HG03060 (cell line): Measurements from ENCODE around the gene NUDT14.

Experiments
- ATAC-seq: cut with Tn5 transposase; IDR thresholded peaks from one replicate; pipeline ENCODE4 v1.9.1; 2021; ENCODE audit warnings: low read depth, moderate number of reproducible peaks; ENCODE audit not compliant: unreplicated experiment

NUDT14 gene

DNA sequence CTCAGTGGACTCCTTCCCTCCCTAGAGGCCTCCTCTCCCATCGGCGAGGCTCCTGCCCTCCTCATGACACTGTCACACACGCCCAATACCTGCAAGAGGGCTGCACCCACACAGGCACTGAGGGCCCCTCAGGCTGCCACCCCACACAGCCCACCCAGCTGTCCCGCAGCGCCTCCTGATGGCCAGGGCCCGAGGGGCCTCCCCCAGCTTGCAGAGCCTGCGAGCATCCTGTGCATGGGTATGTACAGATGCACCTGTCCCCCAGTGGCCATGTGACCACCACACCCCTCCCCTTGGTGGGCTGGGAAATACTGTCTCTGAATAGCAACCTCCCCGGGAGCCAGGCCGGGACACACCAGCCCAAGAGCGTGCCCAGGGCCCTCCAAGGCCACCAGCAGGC lies 19.0 kb upstream of the NUDT14 start:
- ATAC-seq: no peak

DNA sequence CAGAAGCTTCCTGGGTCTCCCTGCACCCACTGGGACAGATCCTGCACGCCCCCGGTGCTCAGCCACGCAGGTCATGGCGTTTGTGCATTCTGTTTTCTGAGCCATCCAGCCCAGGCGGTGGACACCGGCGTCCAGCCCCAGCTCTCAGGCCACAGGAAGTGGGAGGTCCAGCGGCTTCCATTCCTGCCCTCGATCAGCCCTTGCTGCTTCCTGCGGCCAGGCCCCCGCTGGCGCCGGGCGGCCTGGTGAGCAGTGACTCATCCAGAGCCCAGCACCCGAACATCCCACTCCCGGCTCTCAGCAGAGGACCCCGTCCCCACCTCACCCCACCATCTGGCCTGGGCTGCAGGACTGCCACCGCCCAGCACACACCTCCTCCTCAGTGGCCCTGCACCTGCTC lies 18.0 kb upstream of the NUDT14 start:
- no peak for ATAC-seq

DNA sequence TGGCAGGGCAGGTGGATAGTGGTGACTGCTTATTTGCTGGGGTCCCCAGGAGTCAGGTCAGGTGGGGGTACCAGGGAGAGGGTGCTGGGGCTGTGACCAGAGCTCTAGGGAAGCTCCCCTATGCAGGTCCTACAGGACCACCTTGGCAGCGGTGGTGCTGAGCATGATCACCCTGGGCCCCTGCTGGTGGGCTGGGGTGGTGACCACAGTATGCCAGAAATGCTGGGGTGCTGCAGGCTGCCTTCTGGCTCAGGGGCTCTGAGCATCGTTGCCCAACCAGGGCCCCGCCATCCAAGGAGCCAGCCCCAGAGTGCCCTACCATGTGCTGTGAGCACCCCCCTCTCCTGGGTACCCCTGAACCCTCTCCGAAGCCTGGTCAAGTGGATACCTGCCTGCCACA lies 17.5 kb upstream of the NUDT14 start:
- no peak for ATAC-seq

DNA sequence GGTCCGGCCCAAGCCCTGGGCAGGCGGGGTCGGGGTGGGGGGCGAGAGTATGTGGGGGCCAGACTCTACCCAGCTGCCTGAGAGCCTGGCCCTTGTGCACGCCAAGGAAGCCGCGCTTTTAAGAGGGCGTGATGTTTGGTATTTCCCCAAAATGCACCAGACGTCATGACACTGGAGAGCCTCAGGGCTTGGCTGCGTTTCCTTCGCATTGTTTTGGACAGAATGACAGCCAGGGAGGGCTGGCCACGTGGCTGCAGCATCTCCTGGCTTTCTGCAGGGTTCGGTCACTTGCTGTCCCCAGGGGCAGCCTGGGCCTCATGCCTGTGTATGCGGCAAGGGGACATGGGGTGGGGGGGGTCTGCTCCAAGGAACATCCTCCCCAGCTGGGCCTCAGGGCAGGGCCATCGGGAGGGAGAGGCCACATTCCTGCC lies 16.1 kb upstream of the NUDT14 start:
- ATAC-seq: no peak

DNA sequence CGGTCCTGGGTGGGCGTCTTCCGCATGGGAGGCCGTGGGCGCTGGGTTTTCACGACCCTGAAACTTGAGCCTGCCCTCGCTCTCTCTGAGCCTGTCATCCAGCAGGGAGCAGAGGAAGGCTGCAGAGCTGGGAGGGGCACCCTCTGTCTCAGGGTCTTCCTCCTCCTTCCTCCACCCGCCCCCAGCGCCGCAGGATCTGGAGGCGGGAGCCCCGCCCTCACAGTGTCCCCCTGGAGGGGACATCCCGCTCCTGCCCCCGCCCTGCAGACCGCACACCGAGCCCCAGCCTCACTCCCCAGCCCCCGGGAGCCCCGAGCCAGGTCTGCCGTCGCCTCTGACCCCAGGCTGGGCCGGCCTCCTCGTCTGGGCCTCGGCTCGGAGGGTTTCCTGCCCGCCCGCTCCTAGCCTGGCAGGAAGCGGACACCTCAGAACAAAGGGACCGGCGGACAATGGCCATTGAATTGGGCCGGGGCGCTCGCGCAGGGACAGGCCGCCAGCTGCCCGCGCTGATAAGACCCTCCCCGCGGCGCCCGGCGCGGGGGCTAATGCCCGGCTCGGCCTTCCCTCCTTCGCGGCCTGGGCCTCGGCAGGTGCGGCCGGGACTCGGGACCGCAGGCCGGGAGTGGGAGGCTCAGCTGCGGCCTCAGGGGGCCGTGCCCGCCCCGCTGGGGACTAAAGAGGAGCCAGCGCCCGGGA lies 15.3 kb upstream of the NUDT14 start:
- no peak for ATAC-seq

DNA sequence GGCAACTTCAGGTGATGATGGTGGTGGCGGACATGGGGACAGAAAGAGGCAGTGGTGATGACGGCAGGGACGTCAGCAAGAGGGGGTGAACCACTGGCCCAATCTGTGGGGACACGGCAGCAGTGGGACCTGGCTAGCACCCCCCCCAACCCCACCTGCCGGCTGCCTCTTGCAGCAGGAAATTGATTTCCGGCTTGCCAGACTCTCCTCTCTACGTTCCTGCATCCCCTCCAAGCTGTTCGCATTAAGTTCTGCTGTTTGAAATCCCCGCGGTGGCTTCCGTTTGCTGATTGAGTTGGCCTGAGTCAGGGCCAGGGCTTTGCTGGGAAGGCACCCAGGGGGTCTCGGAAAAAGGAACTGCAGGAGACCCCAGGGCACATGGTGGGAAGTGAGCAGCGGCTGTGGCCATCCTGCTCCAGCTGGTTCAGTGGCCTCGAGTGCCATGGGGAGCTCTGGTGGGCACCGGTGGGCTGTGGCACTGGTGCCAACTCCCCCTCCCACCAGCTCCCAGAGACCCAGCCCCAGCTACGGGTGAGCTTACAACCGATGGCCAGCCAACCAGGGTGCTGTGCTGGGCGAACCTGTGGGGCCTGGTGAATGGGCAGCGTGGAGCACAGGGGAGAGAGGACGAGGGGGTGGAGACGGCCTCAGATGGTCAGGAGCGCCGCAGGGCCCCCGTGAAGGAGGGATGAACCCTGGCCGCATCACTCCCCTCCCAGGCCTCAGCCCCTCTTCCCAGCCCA lies 14.6 kb upstream of the NUDT14 start:
- no peak for ATAC-seq

DNA sequence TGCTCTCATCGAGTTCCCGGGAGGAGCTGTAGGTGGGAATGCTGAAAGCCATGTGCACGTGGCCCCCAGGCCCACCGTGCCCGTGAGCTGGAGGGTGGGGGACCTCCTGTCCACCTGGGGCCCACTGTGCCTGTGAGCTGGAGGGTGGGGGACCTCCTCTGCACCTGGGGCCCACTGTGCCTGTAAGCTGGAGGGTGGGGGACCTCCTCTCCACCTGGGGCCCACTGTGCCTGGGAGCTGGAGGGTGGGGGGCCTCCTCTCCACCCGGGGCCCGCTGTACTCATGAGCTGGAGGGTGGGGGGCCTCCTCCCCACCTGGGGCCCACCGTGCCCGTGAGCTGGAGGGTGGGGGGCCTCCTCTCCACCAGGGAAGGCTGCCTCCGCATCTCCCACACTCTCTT lies 13.9 kb upstream of the NUDT14 start:
- ATAC-seq: no peak

DNA sequence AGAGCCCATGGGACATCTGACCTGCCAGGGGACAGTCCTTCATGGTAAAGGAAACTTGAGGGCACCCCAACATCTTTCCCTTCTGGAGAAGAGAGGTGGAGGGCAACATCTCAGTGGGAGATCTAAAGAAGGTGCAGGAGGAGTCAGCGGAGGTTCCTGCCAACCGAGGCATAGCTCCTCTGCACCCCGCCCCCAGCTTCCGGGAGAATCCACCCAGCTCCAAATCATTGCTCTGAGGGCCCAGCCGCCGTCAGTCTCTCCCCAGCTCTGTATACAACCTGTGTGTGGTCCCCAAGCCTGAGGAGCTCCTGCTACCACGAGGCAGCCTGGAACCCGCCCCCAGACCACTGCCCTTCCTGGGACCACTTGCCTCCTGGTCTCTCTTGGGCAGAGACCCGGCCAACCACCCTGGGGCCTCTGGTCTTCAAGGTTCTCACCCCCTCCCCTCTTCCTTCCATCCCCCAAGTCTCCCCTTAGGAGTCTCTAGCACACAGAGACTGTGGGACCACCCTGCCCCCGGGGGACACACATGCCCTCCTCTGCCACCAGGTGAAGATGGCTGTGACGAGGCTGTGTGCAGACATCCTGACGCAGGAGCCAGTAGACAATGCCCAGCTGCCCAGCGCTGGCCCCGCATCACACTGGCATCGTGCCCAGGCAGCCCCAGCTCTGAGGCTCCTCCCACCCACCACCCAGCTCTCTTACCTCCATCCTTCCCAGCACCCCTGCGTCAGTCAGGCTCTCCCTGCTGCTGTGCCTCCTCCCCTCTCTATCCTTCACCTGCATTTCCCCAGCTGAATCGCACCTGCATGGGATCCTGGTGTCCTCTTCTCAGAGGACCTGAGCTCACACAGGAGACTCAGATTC lies 13.0 kb upstream of the NUDT14 start:
- no peak for ATAC-seq

DNA sequence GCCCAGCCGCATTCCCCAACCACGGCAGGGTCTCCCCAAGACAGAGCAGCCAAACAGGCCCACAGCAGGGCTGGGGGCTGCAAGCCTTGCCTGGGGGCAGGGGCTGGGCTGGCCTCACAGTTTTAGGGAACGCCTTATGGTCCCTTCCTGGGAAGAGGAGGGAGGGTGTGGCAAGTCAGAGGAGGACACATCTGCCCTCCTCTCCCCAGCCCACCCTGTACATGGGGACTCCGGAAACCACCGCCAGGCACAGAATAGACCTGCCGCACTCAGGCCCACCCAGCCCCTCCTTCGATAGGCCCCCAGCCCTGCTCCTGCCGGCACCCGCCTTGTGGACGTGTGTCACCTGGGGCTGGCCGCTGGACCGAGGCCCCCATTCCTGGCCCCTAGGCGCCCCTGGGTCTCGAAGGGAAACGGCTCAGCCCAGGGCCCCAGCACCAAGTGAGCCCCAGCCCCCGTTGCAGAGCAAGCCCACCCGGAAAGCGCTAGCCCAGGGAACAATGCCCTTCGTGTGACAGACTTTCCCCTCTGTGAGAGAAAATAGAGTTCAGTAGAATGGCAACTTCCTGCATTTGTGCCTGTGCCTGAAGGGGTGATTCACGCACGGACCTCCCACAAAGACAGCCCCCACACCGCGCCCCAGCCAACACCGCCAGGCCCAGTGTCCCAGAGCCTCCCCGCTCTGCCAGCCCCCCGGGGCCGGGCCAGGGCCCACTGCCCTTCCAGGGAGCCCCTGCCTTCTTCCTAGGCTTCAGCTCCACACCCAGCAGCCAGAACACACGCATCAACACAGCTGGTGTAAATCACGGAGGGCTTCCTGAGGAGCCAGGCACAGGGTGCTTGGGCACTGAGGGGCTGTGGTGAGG lies 12.0 kb upstream of the NUDT14 start:
- ATAC-seq: no peak

DNA sequence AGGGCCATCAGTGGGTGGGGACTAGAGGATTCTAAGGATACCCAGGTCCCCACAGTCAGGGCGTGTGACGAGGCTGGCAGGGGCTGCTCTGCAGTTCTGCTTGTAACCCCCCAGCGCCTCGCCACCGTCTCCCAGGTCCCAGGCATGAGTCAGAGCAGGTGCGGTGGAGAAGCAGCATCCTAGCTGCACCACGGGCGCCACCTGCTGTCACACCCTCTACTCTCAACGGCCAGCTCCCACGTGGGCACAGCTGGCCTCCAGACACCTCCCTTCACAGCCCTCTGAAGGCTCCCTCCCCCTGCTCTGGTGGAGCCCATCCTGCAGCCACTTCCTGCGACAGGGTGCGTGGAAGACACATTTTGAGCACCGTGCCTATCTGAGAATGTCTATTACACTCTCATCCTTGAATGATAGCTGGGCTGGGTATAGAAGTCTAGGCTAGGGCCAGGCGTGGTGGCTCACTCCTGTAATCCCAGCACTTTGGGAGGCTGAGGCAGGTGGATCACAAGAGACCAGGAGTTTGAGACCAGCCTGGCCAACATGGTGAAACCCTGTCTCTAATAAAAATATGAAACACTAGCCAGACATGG lies 6.9 kb upstream of the NUDT14 start:
- no peak for ATAC-seq

DNA sequence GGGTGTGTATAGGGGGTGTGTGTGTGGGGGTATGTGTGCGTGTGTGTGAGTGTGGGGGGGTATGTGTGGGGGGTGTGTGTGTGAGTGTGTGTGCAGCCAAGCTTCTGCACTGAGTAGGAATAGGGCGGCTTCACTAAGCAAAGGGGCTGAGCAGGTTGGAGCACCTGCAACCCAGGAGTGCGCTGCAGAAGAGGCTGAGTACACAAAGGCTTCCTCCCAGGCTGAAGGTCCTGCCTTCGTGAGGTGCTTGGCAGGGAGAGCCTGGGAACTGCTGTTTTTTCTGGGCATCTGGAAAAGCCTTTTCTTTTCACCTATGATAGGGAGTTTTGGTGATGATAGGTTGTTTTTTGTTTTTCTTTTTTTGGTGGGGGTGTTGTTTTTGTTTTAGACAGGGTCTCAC lies 6.0 kb upstream of the NUDT14 start:
- ATAC-seq: no peak

DNA sequence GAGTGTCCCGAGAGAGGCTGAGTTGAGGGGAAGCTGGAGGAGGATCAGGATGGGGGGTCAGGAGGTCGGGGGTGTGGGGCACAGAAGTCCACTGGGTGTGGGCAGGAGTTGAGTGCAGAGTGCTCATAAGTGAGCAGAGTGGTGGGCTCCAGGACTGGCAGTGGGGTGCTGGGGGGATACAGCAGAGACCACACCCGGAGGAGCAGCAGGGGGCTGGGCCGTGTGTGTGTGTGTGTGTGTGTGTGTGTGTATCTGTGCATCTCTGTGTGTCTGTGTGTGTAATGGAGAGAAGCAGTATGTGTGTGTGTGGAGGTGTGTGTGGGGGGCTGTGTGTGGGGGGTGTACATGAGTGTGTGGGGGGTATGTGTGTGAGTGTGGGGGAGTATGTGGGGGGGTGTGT lies 4.9 kb upstream of the NUDT14 start:
- no peak for ATAC-seq

DNA sequence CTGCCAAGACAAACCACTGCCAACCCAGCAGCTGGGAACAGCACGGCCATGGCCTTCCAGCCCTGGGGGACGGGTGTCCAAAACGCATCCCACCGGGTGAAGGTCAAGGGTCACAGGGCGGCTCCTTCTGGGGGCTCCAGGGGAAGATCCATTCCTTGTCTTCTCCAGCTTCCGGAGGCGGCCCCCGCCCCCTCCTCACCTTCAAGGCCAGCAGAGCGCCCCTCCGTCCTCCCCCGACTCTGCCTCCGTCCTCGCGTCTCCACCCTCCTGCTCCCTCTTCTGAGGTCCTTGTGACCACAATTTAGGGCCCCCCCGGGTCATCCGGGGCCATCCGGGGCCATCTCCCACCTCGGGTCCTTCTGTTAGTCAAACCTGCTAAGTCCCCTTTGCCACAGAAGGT lies 3.9 kb upstream of the NUDT14 start:
- ATAC-seq: no peak

DNA sequence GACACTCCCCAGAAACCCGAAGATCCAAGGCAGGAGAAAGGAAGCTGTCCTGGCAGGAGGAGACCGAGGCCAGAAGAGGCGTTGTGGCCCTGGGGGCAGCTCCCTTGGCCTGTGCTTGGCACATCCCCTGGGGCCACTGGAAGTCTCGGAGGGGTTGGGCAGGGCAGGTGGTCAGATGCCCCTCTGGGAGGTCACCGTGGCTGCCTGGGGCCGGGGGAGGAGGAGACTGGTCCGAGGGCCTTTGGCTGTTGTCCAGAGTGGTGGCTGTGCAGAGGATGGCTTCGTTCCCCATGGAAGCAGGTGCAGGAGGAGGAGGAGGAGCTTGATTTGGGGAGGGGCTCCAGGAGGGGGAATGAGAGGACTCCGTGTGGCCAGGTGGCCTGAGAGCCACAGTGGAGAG lies 3.3 kb upstream of the NUDT14 start:
- ATAC-seq: no peak

DNA sequence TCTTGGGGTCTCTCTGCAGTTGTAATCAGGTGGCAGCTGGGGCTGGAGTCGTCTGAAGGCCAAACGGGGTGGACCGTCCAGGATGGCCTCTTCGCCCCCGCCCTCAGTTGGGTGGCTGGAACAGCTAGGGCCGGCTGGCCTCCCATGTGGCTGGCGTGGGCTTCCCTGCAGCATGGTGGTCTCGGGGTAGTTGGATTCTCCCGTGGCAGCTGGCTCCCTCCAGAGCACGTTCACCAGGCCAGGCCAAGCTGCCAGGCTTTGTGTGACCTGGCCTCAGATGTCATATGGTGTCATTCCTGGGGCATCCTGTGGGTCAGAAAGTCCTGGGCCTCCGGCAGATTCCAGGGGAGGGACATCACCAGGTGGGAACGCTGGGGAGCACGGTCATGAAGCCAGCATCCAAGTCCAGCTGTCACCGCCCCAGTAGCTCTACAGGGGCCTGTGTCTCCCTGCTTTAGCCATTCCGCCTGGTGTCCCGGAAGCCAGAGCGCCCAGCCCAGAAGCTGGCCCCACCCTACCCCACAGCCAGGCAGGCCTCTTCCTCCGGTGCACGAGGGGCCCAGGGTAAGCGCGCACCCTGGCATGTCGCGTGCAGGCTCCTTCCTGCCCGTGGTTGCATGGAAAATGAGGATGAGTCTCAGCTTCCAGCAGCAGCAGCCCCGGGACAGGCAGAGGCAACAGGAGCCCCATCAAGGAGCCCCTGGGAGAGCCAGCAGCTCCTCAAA lies 1.3 kb upstream of the NUDT14 start:
- ATAC-seq: no peak

DNA sequence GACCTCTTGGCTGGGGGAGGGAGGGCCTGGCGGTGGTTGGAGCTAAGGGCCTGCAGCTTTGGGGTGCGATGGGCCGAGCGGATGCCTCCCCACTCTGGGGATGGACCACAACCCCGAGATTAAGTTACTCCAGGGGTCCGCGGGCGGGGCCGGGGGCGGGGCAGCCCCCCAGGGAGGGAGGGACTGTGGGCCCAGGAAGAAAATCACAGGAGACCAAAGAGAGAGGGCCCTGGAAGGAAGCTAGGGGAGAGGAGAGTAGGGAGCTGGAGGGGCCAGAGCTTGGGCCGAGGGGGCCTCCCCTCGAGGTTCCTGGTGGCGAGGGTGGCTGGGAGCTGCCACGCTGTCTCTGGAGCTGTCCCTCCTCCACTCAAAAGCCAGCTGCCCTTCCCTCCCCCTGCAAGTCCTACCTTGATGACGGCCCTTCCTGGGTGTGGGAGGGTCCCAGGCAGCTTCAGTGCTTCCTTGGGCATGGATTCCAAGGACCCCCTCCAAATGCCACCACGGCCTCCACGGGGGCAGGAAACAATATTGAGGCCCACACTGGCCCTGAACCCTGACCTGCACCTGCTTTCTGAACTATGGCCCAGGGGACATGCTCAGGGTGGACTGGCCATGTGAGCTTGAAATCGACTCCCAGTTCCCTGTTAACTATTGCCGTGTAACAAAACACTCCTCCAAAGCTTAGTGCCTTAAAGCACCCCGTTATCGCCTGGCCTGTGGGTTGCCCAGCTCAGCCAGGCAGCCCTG lies 610 bp upstream of the NUDT14 start:
- no peak for ATAC-seq

DNA sequence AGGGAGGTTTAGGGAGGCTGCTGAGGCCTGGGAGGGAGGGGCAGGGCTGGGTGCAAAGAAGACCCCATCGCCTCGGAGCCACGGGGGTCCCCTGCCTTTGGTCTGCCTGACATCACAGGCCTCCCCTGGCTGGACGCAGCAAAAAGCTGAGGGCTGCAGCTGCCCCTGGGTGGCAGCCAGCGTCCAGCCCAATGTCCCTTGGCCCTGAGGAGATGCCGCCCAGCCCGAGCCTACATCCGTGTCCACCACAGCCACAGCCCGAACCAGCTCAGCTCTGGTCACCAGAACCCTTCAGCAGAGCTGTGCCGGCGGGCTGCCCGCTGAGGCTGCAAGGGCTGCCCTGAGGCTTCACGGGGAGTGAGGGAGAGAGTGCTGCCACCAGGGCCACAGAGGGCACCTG lies 1.9 kb downstream of the NUDT14 start:
- ATAC-seq: no peak

DNA sequence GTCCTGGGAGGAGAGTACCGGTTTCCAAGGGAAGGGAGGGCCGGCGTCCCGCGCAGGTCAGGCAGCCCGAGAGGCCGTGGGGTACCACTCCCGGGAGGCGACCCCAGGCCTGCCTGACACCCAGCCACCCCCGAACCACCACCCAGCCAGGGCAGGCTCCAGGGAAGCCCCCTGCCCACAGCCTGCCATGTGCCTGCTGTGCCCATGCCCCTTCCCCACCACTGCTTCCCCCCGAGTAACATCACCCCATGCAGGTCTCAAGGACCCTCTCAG lies 2.3 kb downstream of the NUDT14 start:
- no peak for ATAC-seq
